Islet precursor cell (in vitro differentiated cells): Measurements from ENCODE around the gene PLEKHH1.

ENCODE experiments used
- DNase-seq: peaks from one replicate; pipeline ENCODE4 v3.0.0-alpha.2; 2018

PLEKHH1 gene

DNA sequence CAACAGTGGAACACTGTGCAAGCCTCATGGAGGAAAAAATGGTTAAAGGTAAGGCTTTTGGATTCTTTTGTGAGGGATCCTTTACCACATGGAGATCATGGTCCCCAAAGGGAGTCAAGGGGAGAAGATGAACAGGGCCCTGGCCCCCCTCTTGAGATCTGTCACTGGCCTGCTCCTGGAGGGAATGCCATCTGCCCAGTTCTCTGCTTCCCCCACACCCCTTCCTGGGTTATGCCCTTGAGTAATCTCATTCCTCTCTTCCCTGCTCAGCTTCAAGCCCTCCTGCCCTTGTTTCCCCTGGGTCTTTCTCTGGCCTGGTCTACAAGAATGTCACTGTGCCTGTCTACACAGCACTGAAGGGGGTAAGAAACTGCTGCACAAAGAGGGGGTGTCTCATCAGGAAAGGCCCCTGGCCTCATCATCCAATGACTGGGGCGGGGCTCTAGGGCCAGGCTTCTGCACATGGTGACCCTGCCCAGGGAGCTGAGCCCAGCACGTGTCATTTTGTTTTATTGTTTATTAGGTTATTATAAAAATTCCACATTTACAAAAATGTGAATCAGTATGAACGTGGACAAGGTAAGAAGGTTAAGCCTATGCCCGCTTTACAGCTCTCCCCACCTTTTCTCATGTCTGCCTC is 36.7 kb downstream of the PLEKHH1 start:
- DNase-seq: peak; percentile 40

DNA sequence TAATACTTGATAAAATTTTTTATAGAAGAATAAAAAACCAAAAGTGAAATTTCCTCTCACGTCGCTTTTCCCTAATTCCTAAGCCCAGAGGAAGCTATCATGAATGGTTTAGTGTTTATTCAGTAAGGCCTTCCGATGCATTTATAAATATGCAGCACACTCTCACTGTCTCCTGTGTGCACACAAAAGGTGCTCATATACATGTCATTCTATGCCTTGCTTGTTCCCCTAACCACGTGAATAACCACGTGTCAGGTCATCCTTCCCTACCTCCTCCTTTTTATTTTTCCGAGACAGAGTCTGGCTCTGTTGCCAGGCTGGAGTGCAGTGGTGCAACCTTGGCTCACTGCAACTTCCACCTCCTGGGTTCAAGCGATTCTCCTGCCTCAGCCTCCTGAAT is 37.4 kb downstream of the PLEKHH1 start:
- DNase-seq: no peak

DNA sequence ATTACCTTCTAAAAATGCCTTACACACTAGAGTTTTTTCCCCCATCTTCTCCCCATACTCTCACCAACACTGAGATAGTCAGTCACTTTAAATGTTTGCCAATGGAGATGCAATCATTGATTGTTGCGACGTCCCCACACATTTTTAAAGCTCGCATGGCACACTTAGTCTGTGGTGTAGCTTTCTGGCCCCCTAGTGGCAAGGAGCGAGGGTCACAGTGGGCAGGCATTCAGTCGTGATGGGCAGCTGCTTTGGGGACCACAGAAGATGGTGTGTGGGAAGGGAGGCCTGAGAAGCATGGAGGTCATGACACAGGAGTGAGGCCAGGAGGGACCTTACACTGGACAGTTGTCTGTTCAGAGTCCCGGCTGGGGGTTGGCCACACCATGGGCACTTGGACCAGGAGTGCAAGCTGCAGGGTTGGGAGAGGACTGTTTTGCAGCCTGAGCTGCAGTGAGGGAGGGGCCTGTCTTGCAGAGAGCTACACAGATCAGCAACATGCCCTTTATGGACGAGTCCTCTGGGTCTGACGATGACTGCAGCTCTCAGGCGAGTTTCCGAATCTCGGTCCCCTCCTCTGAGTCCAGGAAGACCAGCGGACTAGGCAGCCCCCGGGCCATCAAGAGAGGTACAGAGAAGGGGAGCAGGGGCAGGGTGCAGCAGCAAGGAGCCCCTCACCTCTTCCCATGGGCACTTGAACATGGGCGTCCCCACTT is 38.3 kb downstream of the PLEKHH1 start:
- DNase-seq: peak; percentile 78

DNA sequence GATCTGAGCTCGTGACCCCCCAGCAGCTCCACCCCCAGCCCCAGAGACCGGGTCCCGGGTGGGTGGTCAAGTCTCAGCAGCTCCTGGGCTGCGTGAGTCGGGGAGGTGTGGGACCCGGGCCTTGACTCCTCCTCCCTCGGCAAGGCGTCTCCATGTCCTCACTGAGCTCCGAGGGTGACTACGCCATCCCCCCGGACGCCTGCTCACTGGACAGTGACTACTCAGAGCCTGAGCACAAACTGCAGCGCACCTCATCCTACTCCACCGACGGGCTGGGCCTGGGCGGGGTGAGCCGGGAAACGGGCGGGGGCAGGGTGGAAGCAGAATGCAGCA is 38.9 kb downstream of the PLEKHH1 start:
- DNase-seq: peak; percentile 50

DNA sequence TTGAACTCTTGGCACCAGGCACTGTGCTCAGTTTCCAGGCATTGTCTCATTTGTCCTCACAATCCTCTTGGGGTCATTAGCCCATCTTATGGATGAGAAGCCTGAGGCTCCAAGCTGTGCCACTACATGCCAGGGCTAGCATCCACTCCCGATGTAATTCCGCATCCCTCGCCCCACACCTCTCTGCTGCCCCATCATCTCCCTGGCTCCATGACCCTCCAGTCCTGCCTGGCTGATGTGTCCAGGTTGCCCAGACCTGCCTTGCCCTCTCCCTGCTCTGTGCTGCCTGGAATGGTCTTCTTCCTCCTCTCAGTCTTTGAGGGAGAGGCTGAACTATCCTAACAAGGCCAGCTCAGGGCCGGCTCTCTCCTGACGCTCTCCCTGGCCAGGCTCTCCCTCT is 39.5 kb downstream of the PLEKHH1 start:
- peak; percentile 34 for DNase-seq

DNA sequence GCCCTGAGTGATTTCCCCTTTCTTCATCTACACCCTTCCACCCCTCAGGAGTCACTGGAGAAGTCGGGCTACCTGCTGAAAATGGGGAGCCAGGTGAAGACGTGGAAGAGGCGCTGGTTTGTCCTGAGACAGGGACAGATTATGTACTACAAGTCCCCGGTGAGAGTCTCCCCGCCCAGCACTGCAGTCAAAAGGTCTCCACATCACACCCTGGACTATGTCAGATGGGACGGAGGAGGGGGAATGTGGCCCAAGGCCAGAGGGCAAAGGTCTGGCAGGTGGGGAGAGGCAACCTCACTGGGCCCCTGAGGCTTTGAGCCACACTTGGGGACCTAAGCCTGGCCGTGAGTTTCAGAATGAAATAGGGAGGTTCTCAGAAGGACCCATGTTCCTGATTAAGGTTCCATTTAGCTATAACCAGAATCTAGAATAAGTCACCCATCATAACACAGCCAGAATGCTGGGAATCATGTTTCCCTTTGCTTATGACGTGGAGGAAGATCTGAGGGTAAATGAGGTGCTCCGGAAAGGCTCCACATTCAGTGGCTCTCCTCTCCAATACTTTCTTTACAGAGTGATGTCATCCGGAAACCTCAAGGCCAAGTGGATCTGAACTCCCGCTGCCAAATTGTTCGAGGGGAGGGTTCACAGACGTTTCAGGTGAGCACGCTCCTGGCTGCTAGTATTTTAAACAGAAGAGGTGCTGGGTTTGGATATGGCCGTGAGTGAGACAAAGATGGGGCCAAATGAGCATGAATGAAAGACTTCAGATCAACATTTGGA is 40.3 kb downstream of the PLEKHH1 start:
- DNase-seq: peak; percentile 40

DNA sequence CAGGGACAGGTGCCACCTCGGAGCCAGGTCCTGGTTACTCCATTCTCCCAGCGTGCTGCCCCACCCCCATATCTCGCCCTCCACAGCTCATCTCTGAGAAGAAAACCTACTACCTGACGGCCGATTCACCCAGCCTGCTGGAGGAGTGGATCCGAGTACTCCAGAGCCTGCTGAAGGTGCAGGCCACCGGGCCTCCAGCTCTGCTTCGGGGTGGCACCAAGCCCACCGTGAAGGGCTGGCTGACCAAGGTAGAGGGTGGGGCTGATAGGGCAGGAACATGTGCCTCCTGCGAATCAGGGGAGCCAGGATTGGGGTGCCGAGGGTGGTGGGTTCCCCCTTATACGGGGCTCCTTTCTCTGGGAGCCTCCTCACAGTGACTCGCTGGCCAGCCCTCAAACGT is 41.1 kb downstream of the PLEKHH1 start:
- no peak for DNase-seq

DNA sequence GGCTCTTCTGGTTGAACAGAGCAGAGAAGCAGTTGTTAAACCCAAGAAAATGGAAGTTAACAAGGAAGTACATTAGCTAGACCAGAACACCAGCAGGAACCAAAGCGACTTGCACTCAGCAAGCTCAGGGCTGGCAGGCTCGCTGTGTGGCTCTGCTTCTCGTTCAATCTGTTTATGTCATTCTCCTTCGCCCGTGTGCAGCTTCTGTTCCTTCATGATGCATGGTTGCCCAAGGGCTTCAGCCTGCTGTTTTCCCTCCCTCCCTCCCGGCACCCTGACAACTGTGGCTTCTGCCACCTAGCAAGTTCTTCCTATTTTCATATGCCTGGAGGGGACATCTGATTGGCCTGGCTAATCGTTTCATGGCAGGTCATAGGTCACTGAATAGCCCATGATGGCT is 41.7 kb downstream of the PLEKHH1 start:
- no peak for DNase-seq

DNA sequence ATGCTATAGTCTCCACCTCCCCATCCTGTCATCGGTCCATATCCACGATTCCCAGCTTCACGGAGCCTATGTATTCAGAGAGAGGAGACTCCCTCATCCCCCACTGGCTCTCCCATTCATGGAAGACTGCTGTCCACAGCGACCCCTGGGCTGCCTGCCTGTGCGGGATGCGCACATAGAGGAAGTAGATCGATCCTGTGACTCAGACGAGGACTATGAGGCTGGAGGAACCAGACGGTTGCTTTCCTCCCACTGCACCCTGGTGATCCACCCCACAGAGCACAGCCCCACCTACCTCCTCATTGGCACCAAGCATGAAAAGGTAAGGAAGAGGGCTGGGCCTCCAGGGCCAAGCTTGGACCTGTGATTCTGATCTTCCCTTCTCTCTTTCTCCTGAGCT is 42.6 kb downstream of the PLEKHH1 start:
- no peak for DNase-seq

DNA sequence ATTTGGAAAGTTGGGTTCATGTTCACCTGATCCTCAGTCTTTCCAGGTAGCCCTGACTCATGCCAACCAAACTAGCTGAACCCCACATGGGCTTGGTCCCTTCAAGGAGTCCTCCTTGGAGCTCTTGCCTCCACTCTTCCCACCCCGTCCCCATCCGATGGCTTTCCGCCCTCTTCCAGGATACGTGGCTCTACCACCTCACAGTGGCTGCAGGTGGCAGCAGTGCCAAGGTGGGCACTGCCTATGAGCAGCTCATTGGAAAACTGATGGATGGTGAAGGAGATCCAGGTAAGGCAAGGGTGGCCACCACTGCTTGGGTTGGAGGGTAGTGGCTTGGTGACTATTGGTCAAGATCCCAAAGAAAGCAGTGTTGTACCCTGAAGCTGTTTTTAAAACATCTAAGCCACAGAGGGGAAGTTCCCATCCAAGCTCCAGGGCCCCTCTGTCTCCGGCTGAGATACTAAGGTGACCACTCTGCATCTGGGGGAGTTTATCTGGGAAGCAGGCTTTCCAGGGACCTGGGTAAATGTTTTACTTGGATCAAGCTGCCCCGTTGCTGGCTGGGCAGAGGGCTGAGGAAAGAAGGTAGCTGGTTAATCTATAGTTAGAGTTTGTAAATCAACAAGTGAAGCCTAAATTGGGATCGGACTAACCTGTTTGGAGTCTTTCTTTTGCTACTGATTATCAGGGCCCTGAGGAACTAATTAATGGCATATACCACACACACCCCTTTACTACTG is 43.3 kb downstream of the PLEKHH1 start:
- DNase-seq: peak; percentile 21

DNA sequence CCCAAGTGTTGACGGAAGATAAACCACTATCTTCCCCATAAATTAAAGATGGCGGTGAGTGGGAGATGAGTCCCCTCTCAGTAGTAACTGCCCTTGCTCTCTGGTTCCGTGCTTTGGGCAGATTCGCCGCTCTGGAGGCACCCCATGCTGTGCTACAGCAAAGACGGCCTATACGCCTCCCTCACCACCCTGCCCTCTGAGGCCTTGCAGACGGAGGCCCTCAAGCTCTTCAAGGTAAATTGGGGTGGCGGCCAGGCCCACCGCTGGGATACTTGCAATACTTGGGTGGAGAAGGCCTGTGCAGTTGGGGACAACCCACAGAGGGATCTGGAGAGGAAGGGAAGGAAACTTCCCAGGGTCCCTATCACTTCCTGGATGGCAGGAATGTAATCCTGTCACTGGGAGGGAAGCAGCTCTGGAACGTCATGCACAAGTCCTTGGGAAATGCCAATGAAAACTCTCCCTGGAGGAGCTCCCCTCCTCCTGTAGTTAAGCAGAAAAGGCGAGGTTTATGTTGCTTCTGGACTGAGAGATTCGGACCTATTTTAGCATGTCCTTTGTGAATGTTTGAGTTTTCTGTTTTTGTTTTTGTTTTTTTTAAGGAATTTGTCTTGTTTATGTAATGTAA is 44.2 kb downstream of the PLEKHH1 start:
- DNase-seq: peak; percentile 47

DNA sequence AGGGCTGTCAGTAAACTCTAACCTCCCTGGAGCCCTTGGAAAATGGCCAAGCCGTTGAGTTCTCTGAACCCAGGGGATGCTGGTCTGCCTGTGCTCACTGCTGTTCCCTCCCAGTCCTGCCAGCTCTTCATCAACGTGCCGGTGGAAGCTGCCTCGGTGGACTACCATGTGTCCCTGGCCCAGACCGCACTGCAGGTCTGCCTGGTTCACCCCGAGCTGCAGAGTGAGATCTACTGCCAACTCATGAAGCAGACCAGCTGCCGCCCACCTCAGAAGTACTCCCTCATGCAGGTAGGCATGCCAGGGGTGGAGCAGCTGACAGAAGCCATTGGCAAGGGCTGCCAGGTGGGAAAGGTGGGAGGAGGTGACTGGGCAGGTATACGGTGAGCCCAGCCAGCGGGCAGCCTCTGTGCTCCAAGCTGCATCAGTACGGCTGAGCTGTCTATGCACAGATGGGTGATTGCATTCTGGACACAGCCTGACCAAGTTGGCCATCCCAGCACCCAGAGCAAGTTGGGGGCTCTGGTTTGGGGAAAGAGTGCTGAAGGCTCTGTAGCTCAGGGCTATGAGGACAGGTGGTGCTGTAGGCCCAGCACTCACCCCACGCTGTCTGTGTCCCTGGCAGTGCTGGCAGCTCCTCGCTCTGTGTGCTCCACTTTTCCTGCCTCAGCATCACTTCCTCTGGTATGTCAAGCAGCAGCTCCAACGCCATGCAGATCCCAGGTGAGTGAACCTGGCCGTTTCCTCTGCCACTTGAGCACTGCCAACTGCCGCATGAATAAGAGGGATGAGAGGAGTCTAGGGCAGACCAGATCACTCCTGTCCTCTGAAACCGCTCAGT is 45.0 kb downstream of the PLEKHH1 start:
- DNase-seq: peak; percentile 43

DNA sequence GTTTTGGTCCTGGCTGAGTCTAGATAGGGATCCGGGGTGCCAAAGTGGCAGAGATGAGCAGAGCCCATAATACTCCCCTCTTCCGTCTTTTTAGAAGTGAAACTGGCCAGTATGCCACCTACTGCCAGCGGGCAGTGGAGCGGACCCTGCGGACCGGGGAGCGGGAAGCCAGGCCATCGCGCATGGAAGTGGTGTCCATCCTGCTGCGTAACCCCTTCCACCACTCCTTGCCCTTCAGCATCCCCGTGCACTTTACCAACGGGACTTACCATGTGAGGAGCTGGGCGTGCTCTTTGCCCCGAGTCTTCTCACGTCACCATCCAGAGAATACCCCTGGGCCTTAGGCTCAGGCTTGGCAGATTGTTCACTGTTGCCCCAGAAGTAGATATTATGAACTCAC is 46.0 kb downstream of the PLEKHH1 start:
- peak; percentile 35 for DNase-seq

DNA sequence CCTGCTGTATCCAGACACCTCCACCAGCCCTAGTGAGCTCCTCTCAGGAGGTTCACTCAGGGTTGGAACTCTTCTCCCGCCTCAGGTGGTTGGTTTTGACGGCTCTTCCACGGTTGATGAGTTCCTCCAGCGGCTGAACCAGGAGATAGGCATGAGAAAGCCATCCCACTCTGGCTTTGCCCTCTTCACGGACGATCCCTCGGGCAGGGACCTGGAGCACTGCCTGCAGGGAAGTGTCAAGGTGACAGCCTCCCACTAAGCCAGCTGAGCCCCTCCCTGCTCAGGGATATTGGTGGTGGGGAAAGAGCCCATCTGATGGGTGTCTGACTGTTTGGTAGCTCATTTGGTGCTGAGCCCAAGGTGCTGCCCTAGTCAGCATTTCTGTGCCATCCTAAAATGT is 46.5 kb downstream of the PLEKHH1 start:
- DNase-seq: peak; percentile 44

DNA sequence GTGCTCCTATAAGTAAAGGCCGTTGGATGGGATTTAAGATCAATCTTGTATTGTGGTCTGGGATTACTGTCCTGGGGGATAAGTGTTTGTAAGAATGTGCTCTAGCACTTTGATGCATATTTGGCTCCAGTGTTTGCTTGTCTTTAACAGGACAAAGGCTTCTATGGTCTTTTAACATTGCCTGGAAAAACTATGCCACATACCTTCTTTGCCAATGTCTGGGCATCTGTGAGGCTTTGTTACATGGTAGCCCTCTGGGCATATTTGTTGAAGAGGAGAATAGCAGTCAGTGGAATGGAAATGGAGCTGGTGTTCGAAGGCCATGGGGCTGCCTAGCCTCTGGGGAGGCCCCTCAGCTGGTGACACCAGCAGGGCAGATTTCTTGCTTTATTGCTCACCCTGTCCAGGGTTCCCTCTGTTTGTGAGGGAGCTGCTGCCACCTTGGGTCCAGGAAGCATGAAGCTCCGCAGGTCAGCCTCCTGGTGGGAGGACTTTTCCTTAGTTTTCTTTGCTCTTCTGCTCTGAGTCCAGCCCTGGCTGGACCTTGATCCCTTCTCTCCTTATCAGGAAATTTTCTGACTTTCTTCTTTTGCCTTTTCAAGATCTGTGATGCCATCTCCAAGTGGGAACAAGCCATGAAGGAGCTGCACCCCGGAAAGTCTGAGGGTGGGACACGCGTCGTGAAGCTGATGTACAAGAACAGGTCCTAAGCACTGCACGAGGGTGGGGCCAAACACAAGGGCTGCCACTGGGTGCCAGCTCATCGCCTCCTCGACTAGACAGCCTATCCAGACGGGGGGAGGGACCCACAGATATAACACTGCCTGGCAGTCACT is 47.5 kb downstream of the PLEKHH1 start:
- DNase-seq: no peak

DNA sequence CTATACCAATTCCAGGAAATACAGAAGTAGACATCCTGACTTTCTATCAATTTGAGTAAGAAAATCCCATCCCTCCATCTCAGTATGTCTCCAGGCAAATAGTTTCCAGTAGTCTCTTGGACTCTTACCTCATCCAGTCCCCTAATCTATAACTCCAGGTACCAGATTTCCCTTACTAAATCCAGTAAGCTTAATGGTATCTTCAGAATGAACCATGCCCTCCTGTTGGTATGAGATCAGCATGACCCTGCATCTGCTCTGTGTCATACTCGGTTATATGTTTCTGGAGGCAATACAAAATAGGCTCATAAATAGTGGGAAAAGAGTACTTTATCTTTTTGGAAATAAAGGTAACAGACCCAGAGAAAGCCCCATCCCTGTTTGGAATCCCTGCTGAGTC is 48.6 kb downstream of the PLEKHH1 start:
- no peak for DNase-seq

DNA sequence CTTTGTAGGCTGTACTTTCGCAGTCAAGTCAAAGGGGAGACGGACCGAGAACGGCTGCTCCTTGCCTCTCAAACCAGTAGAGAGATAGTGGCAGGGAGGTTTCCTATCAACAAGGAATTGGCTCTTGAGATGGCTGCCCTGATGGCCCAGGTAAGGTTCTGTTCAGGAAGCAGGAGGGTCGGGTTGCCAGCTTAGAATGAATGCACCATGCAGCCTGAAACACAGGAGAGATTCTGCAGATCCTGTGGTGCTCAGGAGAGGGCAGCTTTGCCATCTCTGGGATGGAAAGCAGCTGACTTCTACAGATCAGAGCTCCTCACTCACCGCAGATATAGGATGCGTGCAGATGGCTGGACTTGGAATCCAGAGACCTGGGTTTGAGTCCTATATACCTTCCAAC is 49.0 kb downstream of the PLEKHH1 start:
- DNase-seq: no peak

DNA sequence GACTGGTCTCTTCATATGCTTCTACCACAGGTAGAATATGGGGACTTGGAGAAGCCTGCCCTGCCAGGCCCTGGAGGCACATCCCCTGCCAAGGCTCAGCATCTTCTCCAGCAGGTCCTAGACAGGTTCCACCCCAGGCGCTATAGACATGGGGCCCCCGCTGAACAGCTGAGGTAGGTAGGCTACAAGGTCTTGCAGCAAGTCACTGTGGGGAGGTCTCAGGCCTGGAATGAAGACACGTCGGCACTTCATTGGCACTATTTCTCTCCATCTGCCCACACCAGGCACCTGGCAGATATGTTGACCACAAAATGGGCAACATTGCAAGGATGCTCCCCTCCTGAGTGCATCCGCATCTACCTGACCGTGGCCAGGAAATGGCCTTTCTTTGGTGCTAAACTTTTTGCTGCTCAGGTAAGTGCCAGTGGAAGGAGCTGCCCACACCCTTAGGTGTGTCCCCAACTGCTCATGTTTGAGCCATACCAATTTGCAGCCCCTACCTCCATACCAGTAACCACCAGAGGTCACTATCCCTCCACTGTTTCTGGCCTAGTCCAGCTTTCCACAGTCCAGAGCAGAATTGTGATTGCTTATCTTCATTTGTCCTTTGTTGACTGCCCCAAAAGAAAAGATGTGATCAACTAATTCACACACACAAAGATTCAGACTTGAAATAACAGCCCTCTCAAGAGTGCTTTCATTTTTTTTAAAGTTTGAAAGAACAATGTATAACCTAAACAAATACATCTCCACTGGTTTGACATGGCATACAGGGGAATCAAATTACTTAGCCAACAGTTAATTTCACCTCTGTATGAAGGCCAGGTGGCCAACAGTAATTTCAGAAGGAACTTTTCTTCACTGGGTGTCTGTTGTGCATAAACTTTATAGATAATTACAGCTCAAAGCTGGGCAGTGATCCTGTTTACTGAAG is 50.9 kb downstream of the PLEKHH1 start:
- DNase-seq: peak; percentile 73

DNA sequence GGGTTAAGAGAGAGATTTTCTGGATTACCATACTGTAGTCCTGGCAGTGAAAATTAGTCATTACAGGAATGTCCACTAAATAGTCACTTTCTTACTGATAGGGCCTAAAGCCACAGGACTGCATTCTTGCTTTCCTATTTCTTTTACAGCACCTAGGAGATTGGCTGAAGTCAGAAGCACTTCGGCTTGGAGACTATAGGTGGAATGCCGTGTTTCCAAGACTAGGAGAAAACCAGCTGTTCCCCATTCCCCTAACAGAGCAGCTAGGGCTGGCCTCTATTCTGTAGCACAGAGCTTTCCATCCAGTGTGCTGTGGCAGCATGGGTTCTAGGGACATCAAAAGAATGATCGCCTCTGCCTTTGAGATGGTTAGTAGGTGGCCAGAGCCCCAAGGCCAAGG is 51.9 kb downstream of the PLEKHH1 start:
- no peak for DNase-seq

DNA sequence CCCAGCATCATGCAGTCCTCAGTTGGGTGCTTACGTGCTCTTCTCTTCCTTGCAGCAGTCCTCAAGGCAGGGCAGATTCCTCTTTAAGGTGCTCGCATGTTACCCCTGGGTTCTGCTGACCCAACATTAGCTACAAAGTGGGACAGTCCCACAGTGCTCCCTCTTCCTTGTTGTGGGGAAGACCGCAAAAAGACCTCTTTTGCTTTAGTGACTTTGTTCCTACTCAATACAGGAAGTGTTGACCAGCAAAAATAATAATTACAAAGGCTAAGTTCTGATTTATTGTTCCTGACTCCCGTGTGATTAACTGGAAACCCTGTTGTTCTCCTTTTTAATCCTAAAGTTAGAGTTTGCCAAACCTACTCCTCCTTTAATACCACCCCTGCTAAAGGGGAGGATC is 53.3 kb downstream of the PLEKHH1 start:
- no peak for DNase-seq
